ENCODE data around the gene ZNF841. TPM values are rescaled to one million over a fixed set of nuclear protein-coding genes. Genes with fewer than 3 reads are reported as not detected.
"Not testable (repeated sequence)": the region's sequence is repeated elsewhere in the genome, so short reads cannot be mapped to it uniquely, and the experiment has no call there.

The ZNF841 gene
- total RNA-seq, 1 experiment from 2014 or later: 10.8 TPM

GRCh38 chr19:52024478-52024877, 71.1 kb downstream of the ZNF841 start:
- H3K4me3 ChIP-seq (ENCODE audit: low read depth in 2 of 2, low read length in 2 of 2); H3K36me3 ChIP-seq (ENCODE audit: control insufficient read depth, insufficient read depth, low read length); in situ Hi-C loops (cut with HindIII; ENCODE audit: low pct_unique_long_range_greater_than_20kb, low sequenced_read_pairs); H3K27me3 ChIP-seq (ENCODE audit: control insufficient read depth, insufficient read depth, low read length); DNase-seq (ENCODE audit: low read depth, low spot score); CTCF ChIA-PET; intact Hi-C loops (cut with micrococcal nuclease; ENCODE audit: unreplicated experiment); POLR2A ChIA-PET; H3K4me1 ChIP-seq (ENCODE audit: control insufficient read depth, insufficient read depth, low read length); ATAC-seq; H3K27ac ChIP-seq (ENCODE audit: low read length); BruUV-seq (replicated peaks): not testable (repeated sequence)
- peaks cover 41% of the 10 kb centered on the region; the same call in 1 of the 2 replicates for H3K9me3 ChIP-seq (ENCODE audit: control insufficient read depth, insufficient read depth, low read depth, low read length)

DNA sequence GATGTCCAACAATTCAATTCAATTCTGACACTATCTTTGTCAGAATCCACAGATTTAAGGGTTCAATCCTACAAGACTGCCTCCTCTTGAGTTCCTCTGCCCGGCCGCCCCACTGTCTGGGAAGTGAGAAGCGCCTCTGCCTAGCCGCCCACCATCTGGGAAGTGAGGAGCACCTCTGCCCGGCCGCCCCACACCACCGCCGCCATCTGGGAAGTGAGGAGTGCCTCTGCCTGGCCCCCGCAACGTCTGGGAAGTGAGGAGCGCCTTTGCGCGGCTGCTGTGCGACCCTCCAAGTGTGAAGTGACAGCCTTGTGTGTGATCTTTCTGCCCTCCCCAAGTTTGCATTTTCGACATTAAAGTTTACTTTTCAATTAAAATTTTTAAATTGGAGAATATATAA, 73.4 kb downstream of the ZNF841 start:
- Histone ChIP-seq H3K36me3 (ENCODE audit: control insufficient read depth, insufficient read depth, low read length) (peaks cover 3% of the 10 kb centered on the region; the same call in 1 of the 2 replicates), H3K27ac (ENCODE audit: low read length) (no peak overlapping the region), H3K4me1 (ENCODE audit: control insufficient read depth, insufficient read depth, low read length) (no peaks in the 10 kb centered on the region), H3K4me3 (ENCODE audit: low read depth in 2 of 2, low read length in 2 of 2) (no peak overlapping the region), H3K9me3 (ENCODE audit: control insufficient read depth, insufficient read depth, low read depth, low read length) (peaks cover 48% of the 10 kb centered on the region; the same call in 1 of the 2 replicates), H3K27me3 (ENCODE audit: control insufficient read depth, insufficient read depth, low read length) (no peaks in the 10 kb centered on the region)
- no TSS peak for BruUV-seq (replicated peaks)
- in situ Hi-C loops (cut with HindIII; ENCODE audit: low pct_unique_long_range_greater_than_20kb, low sequenced_read_pairs): no loop called here
- intact Hi-C loops (cut with micrococcal nuclease; ENCODE audit: unreplicated experiment): no loop called here
- ChIA-PET POLR2A (no interaction called here), CTCF (no interaction called here)
- TF ChIP-seq SIN3A (IDR thresholded peaks at IDR 0.05; ENCODE audit: borderline replicate concordance, insufficient read depth, low read depth, low read length) (no peak), REST (IDR thresholded peaks at IDR 0.05; ENCODE audit: insufficient read depth in 1 of 2, low read depth in 2 of 2, low read length in 1 of 2) (no peak), POLR2AphosphoS5 (IDR thresholded peaks at IDR 0.05; ENCODE audit: low read depth, low read length) (no peak), TCF7L2 (IDR thresholded peaks at IDR 0.05; ENCODE audit: low read depth, low read length) (no peak), CTCF (IDR thresholded peaks at IDR 0.05) (no peak)
- no peak for ATAC-seq
- no peak for DNase-seq (ENCODE audit: low read depth, low spot score)

- no peak overlapping the region for H3K4me3 ChIP-seq (ENCODE audit: low read depth in 2 of 2, low read length in 2 of 2)
- no peaks in the 10 kb centered on the region for H3K27me3 ChIP-seq (ENCODE audit: control insufficient read depth, insufficient read depth, low read length)
- POLR2A ChIA-PET: no interaction called here
- CTCF ChIA-PET: no interaction called here
- H3K4me1 ChIP-seq (ENCODE audit: control insufficient read depth, insufficient read depth, low read length): no peaks in the 10 kb centered on the region
- intact Hi-C loops (cut with micrococcal nuclease; ENCODE audit: unreplicated experiment): no loop called here
- in situ Hi-C loops (cut with HindIII; ENCODE audit: low pct_unique_long_range_greater_than_20kb, low sequenced_read_pairs): no loop called here
- no peak for TF ChIP-seq SIN3A (IDR thresholded peaks at IDR 0.05; ENCODE audit: borderline replicate concordance, insufficient read depth, low read depth, low read length)
- TF ChIP-seq TCF7L2 (IDR thresholded peaks at IDR 0.05; ENCODE audit: low read depth, low read length): no peak
- no peak for TF ChIP-seq CTCF (IDR thresholded peaks at IDR 0.05)
- no peak for TF ChIP-seq POLR2AphosphoS5 (IDR thresholded peaks at IDR 0.05; ENCODE audit: low read depth, low read length)
- no peak for TF ChIP-seq REST (IDR thresholded peaks at IDR 0.05; ENCODE audit: insufficient read depth in 1 of 2, low read depth in 2 of 2, low read length in 1 of 2)
- ATAC-seq: no peak
- no peak overlapping the region for H3K27ac ChIP-seq (ENCODE audit: low read length)
- peaks cover under 1% of the 10 kb centered on the region; the same call in 1 of the 2 replicates for H3K36me3 ChIP-seq (ENCODE audit: control insufficient read depth, insufficient read depth, low read length)
- BruUV-seq (replicated peaks): no TSS peak
- H3K9me3 ChIP-seq (ENCODE audit: control insufficient read depth, insufficient read depth, low read depth, low read length): peaks cover 55% of the 10 kb centered on the region; the same call in 1 of the 2 replicates
- no peak for DNase-seq (ENCODE audit: low read depth, low spot score)
These were observed 75.1 kb downstream of the ZNF841 start for GRCh38 chr19:52020506-52020905.
